T-helper 1 cell treated with Interleukin-12 subunit alpha and Interleukin-12 subunit beta and Interleukin-4 antibody, amounts not matched to agents 30 μg/mL and 1 μg/mL, for 36 hours (primary cell): ENCODE measurements around the gene S100Z.
A peak's percentile ranks its signal among the peaks of the same experiment; 100 is the strongest.
"Not testable (repeated sequence)": the region's sequence is repeated elsewhere in the genome, so short reads cannot be mapped to it uniquely, and the experiment has no call there.

Source experiments
- H3K27ac Mint-ChIP-seq: one replicate; pipeline ENCODE4 v1.8.0; 2021; ENCODE audit warnings: mild to moderate bottlenecking, mixed read lengths
- H3K27me3 Mint-ChIP-seq: one replicate; pipeline ENCODE4 v1.8.0; 2021; ENCODE audit warnings: low read depth, mixed read lengths
- H3K36me3 Mint-ChIP-seq: one replicate; pipeline ENCODE4 v1.8.0; 2021; ENCODE audit warnings: low read depth, mixed read lengths
- H3K4me1 Mint-ChIP-seq: one replicate; pipeline ENCODE4 v1.8.0; 2021; ENCODE audit warnings: low read depth, mixed read lengths
- H3K4me3 Mint-ChIP-seq: one replicate; pipeline ENCODE4 v1.8.0; 2021; ENCODE audit warnings: mild to moderate bottlenecking, moderate library complexity, mixed read lengths
- H3K9me3 Mint-ChIP-seq: one replicate; pipeline ENCODE4 v1.8.0; 2021; ENCODE audit warnings: mixed read lengths

Gene S100Z

DNA sequence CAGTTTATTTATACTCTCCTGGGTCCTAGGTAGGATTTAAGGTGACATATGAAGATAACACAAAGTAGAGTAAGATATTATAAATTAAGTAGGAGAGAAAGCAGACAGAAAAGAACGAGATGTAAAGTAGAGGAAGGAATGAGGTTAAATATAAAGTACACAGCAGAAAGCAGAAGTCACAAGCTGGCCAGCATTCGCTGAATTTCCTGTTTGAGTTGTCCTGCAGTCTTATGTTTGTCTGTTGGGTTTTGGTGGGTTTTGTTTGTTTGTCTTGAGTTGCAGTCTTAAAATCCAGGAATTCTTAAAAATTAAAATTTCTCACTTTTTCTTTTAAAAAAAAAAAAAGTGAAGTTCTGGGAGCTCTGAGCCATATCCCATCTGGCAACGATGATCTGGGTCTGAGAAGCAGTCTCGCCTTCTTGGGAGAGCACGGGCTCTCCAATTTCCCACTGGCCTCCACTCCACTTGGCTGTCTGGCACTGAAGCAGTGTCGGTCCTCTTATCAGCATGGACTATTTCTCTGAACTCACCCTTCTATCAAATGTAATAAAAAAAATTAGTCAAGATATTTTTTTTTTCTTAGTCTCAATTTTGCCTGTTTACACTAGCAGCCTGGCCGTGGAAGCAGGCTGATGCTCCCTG, 2.0 kb downstream of the S100Z start:
- peaks cover 22% of the 10 kb centered on the region for H3K9me3 Mint-ChIP-seq
- peaks cover 28% of the 10 kb centered on the region for H3K36me3 Mint-ChIP-seq
- no peaks in the 10 kb centered on the region for H3K27me3 Mint-ChIP-seq
- H3K27ac Mint-ChIP-seq = peak overlapping the region; percentile 85
- H3K4me1 Mint-ChIP-seq = peaks cover 57% of the 10 kb centered on the region
- peak overlapping the region; percentile 58 for H3K4me3 Mint-ChIP-seq

DNA sequence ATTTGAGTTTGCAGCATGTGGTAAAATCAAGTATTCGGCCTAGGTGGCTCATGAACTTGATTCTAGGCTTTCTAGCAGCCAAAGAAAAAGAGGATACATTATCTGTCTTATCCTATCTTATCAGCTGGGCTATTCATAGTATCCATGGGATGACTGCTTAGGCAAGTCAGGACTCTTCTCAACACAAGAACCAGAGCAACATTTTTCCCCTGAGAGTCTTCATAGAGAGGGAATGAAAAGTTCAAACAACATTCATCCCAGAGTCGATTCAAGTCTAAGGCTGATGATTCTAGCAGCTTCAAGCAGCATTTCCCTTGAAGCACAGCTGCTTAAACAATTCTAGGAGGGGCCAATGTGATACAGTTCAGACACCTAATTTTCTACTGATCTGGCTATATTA, 3.0 kb downstream of the S100Z start:
- no peak overlapping the region for H3K27ac Mint-ChIP-seq
- H3K9me3 Mint-ChIP-seq = peaks cover 23% of the 10 kb centered on the region
- peaks cover 57% of the 10 kb centered on the region for H3K4me1 Mint-ChIP-seq

DNA sequence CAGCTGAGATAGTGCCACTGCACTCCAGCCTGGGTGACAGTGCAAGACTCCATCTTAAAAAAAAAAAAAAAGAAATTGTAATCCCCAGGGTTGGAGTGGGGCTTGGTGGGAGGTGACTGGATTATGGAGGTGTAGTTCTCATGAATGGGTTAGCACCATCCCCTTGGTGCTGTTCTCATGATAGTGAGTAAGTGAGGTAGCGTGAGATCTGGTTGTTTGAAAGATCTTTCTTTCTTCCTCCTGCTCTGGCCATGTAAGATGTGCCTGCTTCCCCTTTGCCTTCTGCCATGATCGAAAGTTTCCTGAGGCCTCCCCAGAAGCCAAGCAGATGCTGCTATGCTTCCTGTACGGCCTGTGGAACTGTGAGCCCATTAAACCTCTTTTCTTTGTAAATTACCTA, 3.9 kb downstream of the S100Z start:
- not testable (repeated sequence) for H3K4me3 Mint-ChIP-seq, H3K27me3 Mint-ChIP-seq, H3K27ac Mint-ChIP-seq
- H3K4me1 Mint-ChIP-seq = peaks cover 57% of the 10 kb centered on the region
- peaks cover 28% of the 10 kb centered on the region for H3K36me3 Mint-ChIP-seq
- H3K9me3 Mint-ChIP-seq = peaks cover 23% of the 10 kb centered on the region

More for the DNA sequence above, 3.0 kb downstream of the S100Z start:
- no peaks in the 10 kb centered on the region for H3K27me3 Mint-ChIP-seq
- peaks cover 28% of the 10 kb centered on the region for H3K36me3 Mint-ChIP-seq
- H3K4me3 Mint-ChIP-seq = no peak overlapping the region

DNA sequence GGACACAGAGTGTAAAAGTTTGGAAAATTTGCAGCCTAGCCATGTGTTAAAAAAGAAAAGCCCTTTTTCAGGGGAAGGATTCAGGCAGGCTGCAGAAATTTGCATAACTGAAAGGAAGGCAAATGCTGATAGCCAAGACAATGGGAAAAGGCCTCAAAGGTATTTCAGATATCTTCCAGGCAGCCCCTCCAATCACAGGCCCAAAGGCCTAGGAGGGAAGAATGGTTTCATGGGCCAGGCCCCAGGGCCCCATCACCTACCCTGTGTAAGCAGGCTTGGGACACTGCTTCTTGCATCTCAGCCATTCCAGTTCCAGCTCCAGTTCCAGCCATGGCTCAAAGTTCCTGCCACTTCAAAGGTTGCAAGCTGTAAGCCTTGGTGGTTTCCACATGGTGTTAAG, 4.8 kb downstream of the S100Z start:
- no peaks in the 10 kb centered on the region for H3K27me3 Mint-ChIP-seq
- peak overlapping the region; percentile 29 for H3K27ac Mint-ChIP-seq
- peaks cover 28% of the 10 kb centered on the region for H3K36me3 Mint-ChIP-seq
- peaks cover 52% of the 10 kb centered on the region for H3K4me1 Mint-ChIP-seq
- peaks cover 23% of the 10 kb centered on the region for H3K9me3 Mint-ChIP-seq
- no peak overlapping the region for H3K4me3 Mint-ChIP-seq

DNA sequence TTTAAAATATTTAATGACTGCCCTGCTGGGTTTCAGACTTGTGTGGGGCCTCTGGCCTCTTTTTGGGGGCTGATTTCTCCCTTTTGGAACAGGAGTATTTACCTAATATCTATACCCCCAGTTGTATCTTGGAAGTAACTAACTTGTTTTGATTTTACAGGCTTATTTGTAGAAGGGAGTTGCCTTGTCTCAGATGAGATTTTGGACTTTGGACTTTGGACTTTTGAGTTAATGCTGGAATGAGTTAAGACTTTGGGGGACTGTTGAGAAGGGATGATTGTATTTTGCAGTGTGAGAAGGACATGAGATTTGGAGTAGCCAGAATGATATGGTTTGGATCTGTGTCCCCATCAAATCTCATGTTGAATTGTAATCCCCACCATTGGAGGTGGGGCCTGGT, 5.7 kb downstream of the S100Z start:
- H3K4me1 Mint-ChIP-seq = peaks cover 45% of the 10 kb centered on the region
- H3K36me3 Mint-ChIP-seq = peaks cover 25% of the 10 kb centered on the region
- not testable (repeated sequence) for H3K27me3 Mint-ChIP-seq
- H3K9me3 Mint-ChIP-seq = peaks cover 23% of the 10 kb centered on the region
- H3K4me3 Mint-ChIP-seq = peak overlapping the region; percentile 53
- peak overlapping the region; percentile 95 for H3K27ac Mint-ChIP-seq

DNA sequence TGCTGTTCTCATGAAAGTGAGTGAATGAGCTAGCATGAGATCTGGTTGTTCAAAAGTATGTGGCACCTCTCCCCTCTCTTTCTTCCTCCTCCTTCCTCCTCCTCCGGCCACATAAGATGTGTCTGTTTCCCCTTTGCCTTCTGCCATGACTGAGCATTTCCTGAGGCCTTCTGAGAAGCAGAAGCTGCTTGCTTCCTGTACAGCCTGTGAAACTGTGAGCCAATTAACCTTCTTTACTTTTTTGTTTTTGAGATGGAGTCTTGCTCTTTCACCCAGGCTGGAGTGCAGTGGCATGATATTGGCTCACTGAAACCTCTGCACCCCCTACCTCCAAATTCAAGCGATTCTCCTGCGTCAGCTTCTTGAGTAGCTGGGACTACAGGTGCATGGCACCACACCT, 6.1 kb downstream of the S100Z start:
- Mint-ChIP-seq H3K27ac (peak overlapping the region; percentile 95), H3K4me3 (peak overlapping the region; percentile 53), H3K27me3 (no peaks in the 10 kb centered on the region), H3K9me3 (peaks cover 23% of the 10 kb centered on the region), H3K4me1 (peaks cover 40% of the 10 kb centered on the region), H3K36me3 (peaks cover 25% of the 10 kb centered on the region)

DNA sequence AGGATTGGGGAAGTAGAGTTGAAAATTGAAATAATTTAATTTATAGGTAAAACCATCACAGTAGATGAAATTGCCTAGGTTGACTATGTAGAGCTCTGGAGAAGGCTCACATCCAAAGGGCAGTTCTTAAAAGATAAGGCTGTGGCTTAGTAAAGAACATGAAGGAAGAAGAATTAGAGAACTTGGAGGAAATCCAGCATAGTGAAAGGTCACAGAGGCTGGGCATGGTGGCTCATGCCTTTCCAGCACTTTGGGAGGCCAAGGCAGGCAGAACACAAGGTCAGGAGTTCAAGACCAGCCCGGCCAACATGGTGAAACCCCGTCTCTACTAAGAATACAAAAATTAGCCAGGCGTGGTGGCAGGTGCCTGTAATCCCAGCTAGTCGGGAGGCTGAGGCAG, 7.0 kb downstream of the S100Z start:
- H3K9me3 Mint-ChIP-seq = peaks cover 23% of the 10 kb centered on the region

DNA sequence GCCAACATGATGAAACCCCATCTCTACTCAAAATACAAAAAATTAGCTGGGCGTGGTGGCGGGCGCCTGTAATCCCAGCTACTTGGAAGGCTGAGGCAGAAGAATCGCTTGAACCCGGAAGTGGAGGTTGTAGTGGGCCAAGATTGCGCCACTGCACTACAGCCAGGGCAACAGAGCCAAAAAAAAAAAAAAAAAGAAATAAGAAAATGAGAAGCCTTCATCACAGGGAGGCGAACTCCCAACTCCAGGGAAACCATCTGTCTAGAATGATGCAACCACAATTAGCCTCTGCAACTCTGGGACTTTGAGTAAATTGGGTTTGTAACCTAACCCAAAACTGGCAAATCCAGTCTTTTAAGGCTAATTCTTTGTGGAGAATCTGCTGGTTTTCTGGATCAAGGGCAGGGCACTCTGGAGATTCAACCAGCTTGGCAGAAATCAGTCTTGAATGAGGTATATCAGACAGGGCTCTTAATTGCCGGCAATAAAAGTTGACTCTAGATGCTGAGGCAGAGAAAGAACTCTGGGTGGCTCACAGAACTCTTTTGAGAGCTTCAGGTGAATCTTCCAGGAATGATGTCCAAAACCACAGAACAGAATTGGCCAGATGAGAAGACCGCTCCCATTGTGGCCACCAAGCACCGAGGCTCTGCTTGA, 9.9 kb downstream of the S100Z start:
- Mint-ChIP-seq H3K9me3 (peaks cover 16% of the 10 kb centered on the region), H3K4me1 (peaks cover 15% of the 10 kb centered on the region), H3K36me3 (peaks cover 15% of the 10 kb centered on the region), H3K4me3 (no peak overlapping the region), H3K27ac (no peak overlapping the region), H3K27me3 (no peaks in the 10 kb centered on the region)

More for the DNA sequence above, 7.0 kb downstream of the S100Z start:
- H3K27me3 Mint-ChIP-seq, H3K4me3 Mint-ChIP-seq: not testable (repeated sequence)
- Mint-ChIP-seq H3K36me3 (peaks cover 23% of the 10 kb centered on the region), H3K27ac (peak overlapping the region; percentile 95), H3K4me1 (peaks cover 32% of the 10 kb centered on the region)

DNA sequence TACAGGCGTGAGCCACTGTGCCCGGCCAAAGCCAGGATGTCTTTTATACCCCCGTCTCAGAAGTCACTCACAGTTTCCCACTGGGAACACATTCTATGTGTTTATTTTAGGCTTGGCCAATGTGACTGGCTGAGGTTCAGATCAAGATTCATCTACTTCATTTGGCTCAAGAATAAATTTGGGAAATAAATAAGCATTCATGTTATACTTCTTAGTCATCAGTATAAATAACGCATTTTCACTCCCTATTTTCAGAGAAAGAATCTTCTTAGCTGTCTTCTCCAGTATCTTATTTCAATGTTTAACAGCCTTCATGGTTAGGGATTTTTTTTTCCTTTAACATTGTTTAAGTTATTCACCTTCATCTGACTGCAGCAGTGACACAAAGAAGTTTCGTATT, 11.8 kb downstream of the S100Z start:
- Mint-ChIP-seq H3K9me3 (peaks cover 3% of the 10 kb centered on the region), H3K36me3 (peaks cover 2% of the 10 kb centered on the region), H3K4me1 (peaks cover 2% of the 10 kb centered on the region), H3K27ac (no peak overlapping the region), H3K27me3 (no peaks in the 10 kb centered on the region), H3K4me3 (no peak overlapping the region)

DNA sequence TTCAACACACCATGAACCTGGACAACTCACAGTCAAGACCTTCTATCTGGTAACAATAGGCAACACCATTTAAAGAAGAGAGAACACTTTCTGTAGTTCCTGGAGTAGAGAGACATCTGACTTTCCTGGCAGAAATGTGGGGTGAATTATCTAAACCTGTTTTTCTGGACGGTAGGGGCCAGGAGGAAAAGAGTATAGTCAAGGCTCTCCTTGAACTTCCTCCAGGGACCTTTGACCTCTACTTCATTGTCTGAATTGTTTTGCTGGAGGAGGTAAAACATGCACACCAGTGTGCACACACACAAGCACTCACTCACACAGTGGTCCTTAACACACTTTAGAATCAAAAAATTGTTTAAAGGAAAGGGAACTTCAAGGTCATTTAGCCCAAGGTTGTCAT, 13.2 kb downstream of the S100Z start:
- Mint-ChIP-seq H3K36me3 (no peaks in the 10 kb centered on the region), H3K4me1 (no peaks in the 10 kb centered on the region), H3K27ac (no peak overlapping the region), H3K9me3 (no peaks in the 10 kb centered on the region), H3K4me3 (no peak overlapping the region), H3K27me3 (no peaks in the 10 kb centered on the region)

DNA sequence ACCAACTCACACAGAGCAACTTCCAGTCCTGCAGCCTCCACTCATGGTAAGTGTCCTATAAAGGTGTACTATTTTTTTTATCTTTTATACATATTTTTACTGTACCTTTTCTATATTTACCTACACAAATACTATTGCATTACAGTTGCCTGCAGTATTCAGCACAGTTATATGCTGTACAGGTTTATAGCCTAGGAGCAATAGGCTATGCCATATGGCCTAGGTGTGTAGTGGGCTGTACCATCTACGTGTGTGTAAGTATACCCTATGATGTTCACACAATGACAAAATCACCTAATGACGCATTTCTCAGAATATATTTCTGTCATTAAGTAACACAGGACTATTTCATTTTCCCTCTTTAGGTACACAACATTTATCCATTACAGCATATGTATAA, 16.7 kb downstream of the S100Z start:
- H3K27me3 Mint-ChIP-seq = no peaks in the 10 kb centered on the region
- no peak overlapping the region for H3K27ac Mint-ChIP-seq
- H3K4me1 Mint-ChIP-seq = no peaks in the 10 kb centered on the region
- H3K36me3 Mint-ChIP-seq = no peaks in the 10 kb centered on the region
- H3K4me3 Mint-ChIP-seq = no peak overlapping the region
- H3K9me3 Mint-ChIP-seq = no peaks in the 10 kb centered on the region

DNA sequence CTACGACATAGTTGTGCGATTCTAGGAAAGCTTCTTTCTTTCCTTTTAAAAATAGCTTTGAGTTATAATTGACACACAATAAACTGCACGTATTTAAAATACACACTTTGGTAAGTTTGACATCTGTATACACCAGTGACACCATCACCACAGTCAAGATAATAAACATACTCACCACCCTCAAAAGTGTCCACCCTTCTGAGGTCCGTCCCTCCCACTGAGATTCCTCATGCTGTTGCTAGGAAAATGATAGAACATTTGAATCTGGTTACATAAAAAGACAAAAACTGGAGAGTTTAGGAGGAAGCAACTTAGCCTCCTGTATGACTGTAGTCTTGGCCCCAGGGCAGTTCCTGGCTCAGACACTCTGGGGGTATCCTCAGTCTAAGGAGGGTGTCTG, 17.2 kb downstream of the S100Z start:
- no peaks in the 10 kb centered on the region for H3K4me1 Mint-ChIP-seq
- no peaks in the 10 kb centered on the region for H3K9me3 Mint-ChIP-seq

DNA sequence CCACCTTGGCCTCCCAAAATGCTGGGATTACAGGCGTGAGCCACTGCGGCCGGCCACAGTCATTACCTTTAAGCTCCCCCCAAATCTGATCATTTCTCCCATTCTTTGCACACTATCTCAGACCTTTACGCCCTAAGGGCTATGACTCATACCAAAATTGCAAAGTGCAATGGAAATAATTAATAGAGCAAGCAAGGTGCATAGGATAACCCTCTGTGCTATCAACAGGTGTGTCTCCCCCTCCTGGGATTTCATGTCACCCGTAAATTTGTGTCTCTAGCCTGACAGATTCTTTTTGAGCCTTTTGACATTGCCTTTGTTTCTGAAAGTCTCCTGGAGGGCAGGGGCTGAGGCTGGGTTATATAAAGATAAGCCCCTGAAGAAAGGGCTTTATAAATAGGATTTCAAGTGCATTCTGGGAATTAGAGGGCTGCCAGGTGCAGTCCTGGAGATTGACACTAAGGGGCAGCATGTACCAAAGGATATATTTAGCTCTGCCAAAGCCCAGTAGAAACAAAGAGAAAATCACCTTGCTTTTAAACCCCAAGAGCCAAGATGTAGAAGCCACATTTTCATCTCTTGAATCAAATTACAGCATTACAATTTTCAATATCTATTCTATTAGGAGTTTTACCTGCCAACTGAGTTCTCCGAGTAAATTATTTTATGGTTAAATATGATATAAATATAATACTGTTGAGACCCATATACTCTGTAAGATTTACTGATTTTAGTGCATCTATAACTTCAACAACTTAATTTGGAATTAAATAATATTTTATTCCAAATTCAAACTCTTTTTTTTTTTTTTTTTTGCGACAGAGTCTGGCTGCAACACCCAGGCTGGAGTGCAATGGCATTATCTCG, 18.2 kb downstream of the S100Z start:
- Mint-ChIP-seq H3K4me3 (no peak overlapping the region), H3K9me3 (no peaks in the 10 kb centered on the region), H3K4me1 (no peaks in the 10 kb centered on the region), H3K36me3 (no peaks in the 10 kb centered on the region), H3K27ac (no peak overlapping the region), H3K27me3 (no peaks in the 10 kb centered on the region)

More for the DNA sequence above, 17.2 kb downstream of the S100Z start:
- H3K4me3 Mint-ChIP-seq = no peak overlapping the region
- H3K27ac Mint-ChIP-seq = no peak overlapping the region
- H3K36me3 Mint-ChIP-seq = no peaks in the 10 kb centered on the region
- H3K27me3 Mint-ChIP-seq = no peaks in the 10 kb centered on the region

DNA sequence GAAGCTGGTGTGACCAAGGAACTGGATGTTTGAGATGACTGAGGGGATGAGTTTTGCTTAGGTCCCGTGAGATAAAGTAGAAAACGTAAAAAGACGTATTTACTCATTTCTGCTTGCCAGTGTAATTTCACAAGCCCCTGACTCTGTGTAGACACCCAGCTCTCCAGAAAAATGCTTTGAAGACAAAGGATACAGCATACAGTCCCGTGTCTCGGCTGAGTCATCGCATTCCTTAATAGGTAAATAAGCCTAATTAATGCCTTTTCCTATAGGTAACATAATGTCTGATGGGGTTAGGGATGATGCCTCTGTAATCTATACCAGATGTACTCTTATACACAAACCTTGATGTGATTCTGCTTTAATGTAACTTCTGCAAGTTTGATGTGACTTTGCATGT, 20.2 kb downstream of the S100Z start:
- H3K9me3 Mint-ChIP-seq = no peaks in the 10 kb centered on the region
- H3K27ac Mint-ChIP-seq = no peak overlapping the region
- no peaks in the 10 kb centered on the region for H3K27me3 Mint-ChIP-seq
- no peaks in the 10 kb centered on the region for H3K36me3 Mint-ChIP-seq
- H3K4me3 Mint-ChIP-seq = no peak overlapping the region
- H3K4me1 Mint-ChIP-seq = no peaks in the 10 kb centered on the region
